Vagina (tissue), 2 donors: ENCODE data around the gene BNIP3. TPM values are rescaled to one million over a fixed set of nuclear protein-coding genes. Genes with fewer than 3 reads are reported as not detected.

Experiments used
- DNase-seq, 2 donors: peaks; one replicate each; pipeline ENCODE4 v3.0.0-alpha.2; 2017; ENCODE audit errors: extremely low spot score in 2 of 2
- H3K27ac ChIP-seq: fragments of 200-600 bp; sonication (generic); one replicate; pipeline ENCODE4 v1.5.1; 2019
- H3K27me3 ChIP-seq: fragments of 200-600 bp; sonication (generic); one replicate; pipeline ENCODE4 v1.5.1; 2019
- H3K36me3 ChIP-seq, 2 donors: fragments of 200-600 bp; sonication (generic); one replicate each; pipeline ENCODE4 v1.5.1; 2017 to 2019
- H3K4me1 ChIP-seq: fragments of 200-600 bp; sonication (generic); one replicate; pipeline ENCODE4 v1.5.1; 2019
- H3K4me3 ChIP-seq, 2 donors: fragments of 200-600 bp; sonication (generic); 1 replicate in 1 of 2; 2 replicates in 1 of 2; pipeline ENCODE4 v1.5.1; 2016 to 2019
- H3K9me3 ChIP-seq: fragments of 200-600 bp; sonication (generic); one replicate; pipeline ENCODE4 v1.5.1; 2019
- CTCF ChIP-seq, 3 experiments: fragments of 450-650 bp in 2 of 3; fragments of 200-600 bp in 1 of 3; sonication (generic) in 1 of 3; IDR thresholded peaks; one replicate each; pipeline ENCODE4 v1.5.1; 2017 to 2019; ENCODE audit warnings: antibody characterized with exemption in 3 of 3, mild to moderate bottlenecking in 2 of 3, moderate library complexity in 2 of 3
- POLR2A ChIP-seq, 2 donors: fragments of 450-650 bp; IDR thresholded peaks; one replicate each; pipeline ENCODE4 v1.6.1; 2017; ENCODE audit warnings: antibody characterized with exemption in 2 of 2, mild to moderate bottlenecking in 2 of 2, moderate library complexity in 2 of 2
- POLR2AphosphoS5 ChIP-seq, 2 donors: sonication (generic); formaldehyde crosslinking; IDR thresholded peaks; one replicate each; pipeline ENCODE4 v1.9.0; 2017; ENCODE audit warnings: antibody characterized with exemption in 2 of 2, mild to moderate bottlenecking in 2 of 2, low read depth in 1 of 2; ENCODE audit not compliant: insufficient read depth in 1 of 2
- intact Hi-C: fragments of 100-400 bp; cut with DNase I; formaldehyde crosslinking; loops from one replicate; pipeline ENCODE4 v1.15.1; 2023
- total RNA-seq: library from RNA; depleted of rRNA; stranded (reverse); fragments of >200 nt; gene quantifications from one replicate; pipeline ENCODE4 v1.2.3, GENCODE V29; 2016

BNIP3 gene
- total RNA-seq, 1 donor from 2014 or later, result 40.8 TPM

GRCh38 chr10:131931981-131932380 is 49.7 kb downstream of the BNIP3 start:
- Histone ChIP-seq H3K27ac (no peak overlapping the region), H3K36me3 (peaks cover 0 to 14% of the 10 kb centered on the region in 2 donors), H3K4me3 (no peak overlapping the region), H3K9me3 (no peaks in the 10 kb centered on the region), H3K4me1 (peaks cover 44% of the 10 kb centered on the region), H3K27me3 (no peaks in the 10 kb centered on the region)
- TF ChIP-seq POLR2AphosphoS5 (IDR thresholded peaks at IDR 0.05; ENCODE audit: insufficient read depth in 1 of 2, low read depth in 1 of 2) (no peak), POLR2A (IDR thresholded peaks at IDR 0.05) (no peak), CTCF (IDR thresholded peaks at IDR 0.05) (no peak)
- DNase-seq, result no peak
- intact Hi-C loops, result loop anchor here (10.0 kb wide), 1 partner anchor 673 kb away; no protein-coding TSS in a partner anchor

DNA sequence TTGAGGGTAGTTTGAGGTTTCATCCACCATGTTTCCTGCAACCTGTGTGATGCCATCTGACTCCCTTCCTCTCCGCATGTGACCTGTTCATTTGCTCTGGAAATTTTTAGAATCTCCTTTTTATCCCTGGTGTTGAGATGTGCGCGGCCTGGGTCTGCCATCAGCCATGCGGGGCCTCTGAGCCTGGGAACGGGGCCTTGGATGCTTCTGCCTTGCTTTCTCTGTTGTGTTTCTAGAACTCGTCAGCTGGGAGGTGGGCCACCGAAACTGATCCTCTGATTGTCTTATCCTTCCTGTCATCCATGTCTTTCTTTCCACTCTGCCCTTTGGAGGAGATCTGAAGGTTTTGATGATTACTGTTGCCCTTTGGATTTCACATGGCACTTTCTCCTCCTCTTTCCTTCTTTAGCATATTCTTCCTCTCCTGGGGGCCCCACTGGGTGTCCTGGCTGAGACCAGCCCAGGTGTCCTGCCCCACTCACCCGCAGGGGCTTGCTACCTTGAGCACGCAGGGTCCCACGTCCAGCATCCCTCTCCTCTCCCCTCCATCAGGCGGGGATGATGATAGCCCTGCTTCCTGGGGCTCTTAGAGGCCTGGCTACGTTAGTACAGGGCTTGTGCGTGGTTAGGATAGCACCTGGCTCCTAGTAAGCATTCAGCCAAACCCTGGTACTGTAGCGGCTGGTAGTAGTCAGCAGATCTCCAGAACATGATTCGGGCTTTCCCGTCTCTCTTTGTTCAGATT is 51.0 kb downstream of the BNIP3 start:
- no peak for DNase-seq
- intact Hi-C loops, result loop anchor here (10.0 kb wide), 1 partner anchor 674 kb away; no protein-coding TSS in a partner anchor
- H3K27ac ChIP-seq, result no peak overlapping the region
- no peaks in the 10 kb centered on the region for H3K27me3 ChIP-seq
- TF ChIP-seq POLR2AphosphoS5 (IDR thresholded peaks at IDR 0.05; ENCODE audit: insufficient read depth in 1 of 2, low read depth in 1 of 2), result no peak
- TF ChIP-seq CTCF (IDR thresholded peaks at IDR 0.05), result no peak
- no peak for TF ChIP-seq POLR2A (IDR thresholded peaks at IDR 0.05)
- peaks cover 0 to 12% of the 10 kb centered on the region in 2 donors for H3K36me3 ChIP-seq
- H3K4me3 ChIP-seq, result no peak overlapping the region
- no peaks in the 10 kb centered on the region for H3K9me3 ChIP-seq
- peaks cover 44% of the 10 kb centered on the region for H3K4me1 ChIP-seq

GRCh38 chr10:131930150-131930549 is 51.6 kb downstream of the BNIP3 start:
- H3K36me3 ChIP-seq, result peaks cover 0 to 7% of the 10 kb centered on the region in 2 donors
- no peak for DNase-seq
- H3K27ac ChIP-seq, result no peak overlapping the region
- H3K9me3 ChIP-seq, result peaks cover 3% of the 10 kb centered on the region
- TF ChIP-seq CTCF (IDR thresholded peaks at IDR 0.05), result no peak
- no peaks in the 10 kb centered on the region for H3K27me3 ChIP-seq
- peaks cover 44% of the 10 kb centered on the region for H3K4me1 ChIP-seq
- intact Hi-C loops, result loop anchor here (10.0 kb wide), 1 partner anchor 675 kb away; no protein-coding TSS in a partner anchor
- no peak overlapping the region for H3K4me3 ChIP-seq

DNA sequence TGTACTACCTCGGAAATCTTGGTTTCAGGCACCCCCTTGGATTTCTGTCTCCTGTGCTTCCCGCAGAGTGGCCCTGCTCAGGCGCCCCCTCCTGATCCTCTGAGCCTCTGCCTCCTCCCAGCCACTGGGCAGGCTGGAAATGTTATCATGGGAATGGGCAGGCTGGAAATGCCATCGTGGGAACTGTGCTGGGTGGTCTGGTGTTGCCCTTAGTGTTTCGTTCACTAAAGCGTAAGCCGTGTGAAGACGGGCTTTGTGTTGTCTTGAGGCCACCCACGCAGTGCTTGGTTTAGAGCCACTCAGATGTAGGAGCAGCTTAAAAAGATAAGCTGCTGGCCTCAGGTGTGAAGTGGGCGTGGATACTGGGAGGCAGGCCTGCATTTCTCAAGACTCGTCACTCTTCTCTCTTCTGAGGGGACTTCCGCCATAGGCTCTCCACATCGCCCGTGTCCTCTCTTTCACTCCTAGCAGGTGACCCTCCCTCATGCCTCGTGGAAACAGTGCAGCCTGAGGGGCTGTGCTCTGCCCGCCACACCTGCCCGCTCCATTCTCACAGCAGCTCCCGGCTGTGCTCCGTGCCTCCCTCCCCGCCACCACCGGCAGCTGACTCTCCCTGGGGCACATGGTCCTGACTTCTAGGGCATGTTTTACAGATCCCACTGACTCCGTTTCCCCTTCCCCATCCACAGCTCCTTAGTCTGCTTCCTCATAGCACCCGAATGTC is 52.4 kb downstream of the BNIP3 start:
- no peak overlapping the region for H3K27ac ChIP-seq
- TF ChIP-seq POLR2AphosphoS5 (IDR thresholded peaks at IDR 0.05; ENCODE audit: insufficient read depth in 1 of 2, low read depth in 1 of 2) (no peak), POLR2A (IDR thresholded peaks at IDR 0.05) (no peak), CTCF (IDR thresholded peaks at IDR 0.05) (no peak)

More for the DNA sequence above, 52.4 kb downstream of the BNIP3 start:
- intact Hi-C loops, result no loop called here
- Histone ChIP-seq H3K4me3 (no peak overlapping the region), H3K27me3 (no peaks in the 10 kb centered on the region), H3K36me3 (peaks cover 0 to under 1% of the 10 kb centered on the region in 2 donors), H3K9me3 (peaks cover 5% of the 10 kb centered on the region), H3K4me1 (peaks cover 44% of the 10 kb centered on the region)
- DNase-seq, result no peak
